Activated CD8-positive, alpha-beta memory T cell treated with anti-CD3 and anti-CD28 coated beads, Interleukin-2, amount 10 ng/mL, durations not matched to agents 7 days and 5 days (primary cell): ENCODE results near the gene SLC22A7. TPM values are rescaled to one million over a fixed set of nuclear protein-coding genes. Genes with fewer than 3 reads are reported as not detected.
"Not testable (repeated sequence)": the region's sequence is repeated elsewhere in the genome, so short reads cannot be mapped to it uniquely, and the experiment has no call there.

Experiments used
- ATAC-seq: fragments of 150-1000 bp; cut with Tn5 transposase; one replicate; pipeline ENCODE4 v1.10.0; 2021; ENCODE audit warnings: moderate library complexity
- CTCF ChIA-PET: fragments of 350-600 bp; sonication (Branson Sonifier 250); formaldehyde crosslinking; loops from one replicate; lab custom pipeline; 2021; ENCODE audit warnings: antibody characterized with exemption; lab: Charles Lee
- DNase-seq: peaks from one replicate; pipeline ENCODE4 v3.0.0-alpha.2; 2020
- H3K27ac Mint-ChIP-seq: one replicate; pipeline ENCODE4 v1.8.0; 2021; ENCODE audit warnings: mild to moderate bottlenecking, mixed read lengths
- H3K27me3 Mint-ChIP-seq: one replicate; pipeline ENCODE4 v1.8.0; 2021; ENCODE audit warnings: mixed read lengths
- H3K36me3 Mint-ChIP-seq: one replicate; pipeline ENCODE4 v1.8.0; 2021; ENCODE audit warnings: mild to moderate bottlenecking, mixed read lengths
- H3K4me1 Mint-ChIP-seq: one replicate; pipeline ENCODE4 v1.8.0; 2021; ENCODE audit warnings: mixed read lengths
- H3K4me3 Mint-ChIP-seq: one replicate; pipeline ENCODE4 v1.8.0; 2021; ENCODE audit warnings: mild to moderate bottlenecking, moderate library complexity, mixed read lengths
- H3K9me3 Mint-ChIP-seq: one replicate; pipeline ENCODE4 v1.8.0; 2022; ENCODE audit warnings: low read depth, mixed read lengths
- total RNA-seq, 2 experiments: library from RNA; stranded (reverse); gene quantifications; one replicate each; pipeline ENCODE4 v1.2.3, GENCODE V29; 2021

SLC22A7 gene
- total RNA-seq, 2 experiments from 2014 or later = not detected

DNA sequence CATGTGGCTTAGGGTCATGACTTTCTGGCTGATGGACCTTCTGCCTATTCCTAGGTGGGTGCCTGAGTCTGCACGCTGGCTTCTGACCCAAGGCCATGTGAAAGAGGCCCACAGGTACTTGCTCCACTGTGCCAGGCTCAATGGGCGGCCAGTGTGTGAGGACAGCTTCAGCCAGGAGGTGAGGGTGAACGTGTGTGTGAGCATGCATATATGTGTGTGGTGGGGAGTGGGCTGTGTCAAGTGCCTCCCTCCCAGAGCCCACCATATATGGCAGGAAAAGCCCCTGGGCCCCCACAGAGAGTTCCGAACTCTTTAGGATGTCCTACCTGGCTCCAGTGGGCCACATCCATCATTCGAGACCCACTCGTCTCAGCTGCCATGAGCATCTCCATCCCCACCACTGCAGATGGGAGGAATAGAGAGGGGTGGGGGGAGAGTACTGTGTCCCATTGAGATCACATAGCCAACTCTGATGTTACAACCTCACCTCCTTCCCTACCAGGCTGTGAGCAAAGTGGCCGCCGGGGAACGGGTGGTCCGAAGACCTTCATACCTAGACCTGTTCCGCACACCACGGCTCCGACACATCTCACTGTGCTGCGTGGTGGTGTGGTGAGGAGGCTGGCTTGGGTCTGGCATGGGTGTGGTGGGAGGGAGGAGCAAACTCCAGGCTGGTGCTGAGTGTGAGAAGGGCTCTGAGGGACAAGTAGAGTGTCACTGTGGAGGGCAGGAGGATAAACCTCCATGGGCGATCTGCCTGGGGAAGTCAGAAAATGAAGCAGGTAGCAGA lies 3.2 kb downstream of the SLC22A7 start:
- H3K27me3 Mint-ChIP-seq = peaks cover 11% of the 10 kb centered on the region
- ATAC-seq = no peak
- no peak overlapping the region for H3K27ac Mint-ChIP-seq
- no peak for DNase-seq
- H3K36me3 Mint-ChIP-seq = no peaks in the 10 kb centered on the region
- H3K4me3 Mint-ChIP-seq = no peak overlapping the region
- CTCF ChIA-PET = interaction anchor here (0.6 kb wide), 1 partner anchor 9 kb away, joined by 5 read pairs; no protein-coding TSS in a partner anchor
- no peaks in the 10 kb centered on the region for H3K9me3 Mint-ChIP-seq
- H3K4me1 Mint-ChIP-seq = no peaks in the 10 kb centered on the region

DNA sequence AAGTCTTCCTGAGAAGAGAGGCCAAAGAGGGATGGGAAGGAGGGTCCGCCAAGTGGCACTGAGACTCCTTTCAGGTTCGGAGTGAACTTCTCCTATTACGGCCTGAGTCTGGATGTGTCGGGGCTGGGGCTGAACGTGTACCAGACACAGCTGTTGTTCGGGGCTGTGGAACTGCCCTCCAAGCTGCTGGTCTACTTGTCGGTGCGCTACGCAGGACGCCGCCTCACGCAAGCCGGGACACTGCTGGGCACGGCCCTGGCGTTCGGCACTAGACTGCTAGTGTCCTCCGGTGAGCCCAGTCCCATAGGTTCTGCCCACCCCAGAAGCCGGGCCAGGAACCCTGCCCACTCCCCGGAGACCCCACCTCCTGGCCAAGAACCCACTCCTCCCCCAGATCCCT lies 4.1 kb downstream of the SLC22A7 start:
- DNase-seq (no peak), ATAC-seq (no peak)
- CTCF ChIA-PET = interaction anchor here (0.6 kb wide), 1 partner anchor 9 kb away, joined by 5 read pairs; no protein-coding TSS in a partner anchor
- Mint-ChIP-seq H3K4me1 (no peaks in the 10 kb centered on the region), H3K36me3 (no peaks in the 10 kb centered on the region), H3K4me3 (no peak overlapping the region), H3K27me3 (peaks cover 11% of the 10 kb centered on the region), H3K27ac (no peak overlapping the region), H3K9me3 (no peaks in the 10 kb centered on the region)

DNA sequence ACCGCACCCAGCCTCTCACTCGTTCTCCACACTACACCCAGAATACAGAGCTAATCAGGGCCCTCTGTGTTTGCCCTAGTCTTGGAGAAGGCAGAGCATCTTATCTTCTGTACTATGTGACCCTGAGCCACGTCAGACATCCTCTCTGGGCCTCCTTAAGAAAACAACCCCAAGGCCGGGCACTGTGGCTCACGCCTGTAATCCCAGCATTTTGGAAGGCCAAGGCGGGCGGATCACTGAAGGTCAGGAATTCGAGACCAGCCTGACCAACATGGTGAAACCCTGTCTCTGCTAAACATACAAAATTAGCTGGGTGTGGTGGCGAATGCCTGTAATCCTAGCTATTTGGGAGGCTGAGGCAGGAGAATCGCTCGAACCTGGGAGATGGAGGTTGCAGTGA lies 4.9 kb downstream of the SLC22A7 start:
- not testable (repeated sequence) for H3K36me3 Mint-ChIP-seq
- CTCF ChIA-PET = interaction anchor here (0.7 kb wide), 1 partner anchor 95 kb away, joined by 3 read pairs; no protein-coding TSS in a partner anchor

DNA sequence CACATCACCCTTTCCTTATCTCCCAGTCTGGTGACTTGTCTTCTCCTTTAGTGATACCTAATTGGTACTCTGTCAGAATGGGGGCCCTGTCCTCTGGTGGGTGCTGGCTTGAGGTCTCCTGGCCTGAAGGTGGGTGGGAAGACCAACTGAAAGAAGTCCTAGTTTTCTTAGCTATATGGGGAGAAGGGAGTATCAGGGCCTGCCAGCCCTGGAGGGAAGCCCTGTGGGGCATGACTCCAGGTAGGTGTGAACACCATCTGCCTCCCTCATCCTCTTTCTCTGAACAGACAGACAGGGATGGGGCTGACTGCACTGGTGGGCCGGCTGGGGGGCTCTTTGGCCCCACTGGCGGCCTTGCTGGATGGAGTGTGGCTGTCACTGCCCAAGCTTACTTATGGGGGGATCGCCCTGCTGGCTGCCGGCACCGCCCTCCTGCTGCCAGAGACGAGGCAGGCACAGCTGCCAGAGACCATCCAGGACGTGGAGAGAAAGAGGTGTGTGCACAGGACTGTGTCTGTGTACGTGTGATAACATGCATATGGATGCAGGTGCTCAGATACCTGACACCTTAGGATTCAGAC lies 5.8 kb downstream of the SLC22A7 start:
- no peak for ATAC-seq

More for the DNA sequence above, 4.9 kb downstream of the SLC22A7 start:
- H3K4me1 Mint-ChIP-seq, H3K4me3 Mint-ChIP-seq, ATAC-seq, DNase-seq, H3K9me3 Mint-ChIP-seq, H3K27ac Mint-ChIP-seq: not testable (repeated sequence)
- peaks cover 11% of the 10 kb centered on the region for H3K27me3 Mint-ChIP-seq

DNA sequence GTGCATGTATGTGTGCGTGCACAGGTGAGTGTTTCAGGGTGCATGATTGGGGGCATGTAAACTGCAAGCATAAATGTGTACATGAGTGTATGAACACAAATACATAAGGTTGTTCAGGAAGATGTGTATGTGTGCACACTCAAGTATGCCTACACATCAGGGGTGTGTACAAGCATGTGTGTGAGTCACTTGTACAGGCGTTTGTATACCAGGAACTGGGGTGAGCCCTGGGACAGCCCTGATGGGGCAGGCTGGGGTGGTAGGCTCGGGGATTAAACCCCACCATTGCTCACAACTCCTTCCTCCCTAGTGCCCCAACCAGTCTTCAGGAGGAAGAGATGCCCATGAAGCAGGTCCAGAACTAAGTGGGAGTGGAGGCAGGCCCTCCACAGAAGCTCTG lies 6.3 kb downstream of the SLC22A7 start:
- Mint-ChIP-seq H3K9me3 (no peaks in the 10 kb centered on the region), H3K27me3 (peaks cover 10% of the 10 kb centered on the region), H3K4me3 (no peak overlapping the region), H3K36me3 (no peaks in the 10 kb centered on the region), H3K4me1 (peaks cover 10% of the 10 kb centered on the region), H3K27ac (no peak overlapping the region)
- CTCF ChIA-PET = no interaction called here
- DNase-seq = no peak
- ATAC-seq = no peak

More for the DNA sequence above, 5.8 kb downstream of the SLC22A7 start:
- no peak overlapping the region for H3K27ac Mint-ChIP-seq
- H3K9me3 Mint-ChIP-seq = no peaks in the 10 kb centered on the region
- H3K27me3 Mint-ChIP-seq = peaks cover 9% of the 10 kb centered on the region
- CTCF ChIA-PET = no interaction called here
- DNase-seq = no peak
- peaks cover 6% of the 10 kb centered on the region for H3K4me1 Mint-ChIP-seq
- no peaks in the 10 kb centered on the region for H3K36me3 Mint-ChIP-seq
- no peak overlapping the region for H3K4me3 Mint-ChIP-seq

DNA sequence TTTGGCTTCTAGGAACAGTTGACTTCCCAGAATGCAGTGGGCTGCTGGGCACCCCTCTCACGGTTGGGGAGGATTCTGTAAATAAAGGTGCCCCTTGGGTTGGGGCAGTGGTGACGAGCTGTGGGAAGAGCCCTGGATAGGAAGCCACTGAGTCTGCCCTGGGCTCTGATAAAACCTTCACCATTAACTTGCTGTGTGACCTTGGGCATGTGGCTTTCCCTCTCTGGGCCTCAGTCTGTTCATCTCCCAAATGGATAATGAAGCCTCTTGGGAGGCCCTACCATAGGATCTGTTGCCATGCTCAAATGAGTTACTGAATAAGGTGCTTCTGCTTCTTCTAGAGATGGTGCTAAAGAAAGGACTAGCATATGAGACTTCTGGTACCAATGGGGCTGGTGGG lies 6.8 kb downstream of the SLC22A7 start:
- no peak for DNase-seq
- Mint-ChIP-seq H3K4me1 (peaks cover 10% of the 10 kb centered on the region), H3K36me3 (no peaks in the 10 kb centered on the region), H3K4me3 (no peak overlapping the region), H3K27ac (no peak overlapping the region), H3K27me3 (peaks cover 10% of the 10 kb centered on the region), H3K9me3 (no peaks in the 10 kb centered on the region)
- CTCF ChIA-PET = no interaction called here
- no peak for ATAC-seq

DNA sequence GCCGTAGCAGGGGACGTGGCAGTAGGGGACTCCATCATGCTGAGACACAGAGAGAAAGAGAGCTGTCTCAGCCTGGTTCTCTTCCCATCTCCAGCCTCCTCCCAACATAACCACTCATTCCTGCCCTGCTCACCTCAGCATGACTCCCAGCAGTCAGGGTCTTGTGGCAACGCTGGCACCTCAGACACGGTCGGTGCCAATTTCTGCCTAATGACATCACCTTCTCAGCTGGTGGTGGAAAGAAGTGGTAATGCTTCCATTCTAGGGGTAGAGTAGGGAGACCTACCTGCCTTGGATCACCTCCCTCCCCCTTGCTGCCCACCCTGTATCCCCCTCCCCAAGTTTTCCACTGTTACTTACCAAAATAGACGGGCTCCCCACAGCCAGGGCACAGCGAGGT lies 8.0 kb downstream of the SLC22A7 start:
- Mint-ChIP-seq H3K4me3 (no peak overlapping the region), H3K4me1 (peaks cover 12% of the 10 kb centered on the region), H3K27ac (no peak overlapping the region), H3K9me3 (no peaks in the 10 kb centered on the region), H3K27me3 (peaks cover 15% of the 10 kb centered on the region), H3K36me3 (no peaks in the 10 kb centered on the region)
- CTCF ChIA-PET = no interaction called here
- DNase-seq = no peak
- no peak for ATAC-seq

DNA sequence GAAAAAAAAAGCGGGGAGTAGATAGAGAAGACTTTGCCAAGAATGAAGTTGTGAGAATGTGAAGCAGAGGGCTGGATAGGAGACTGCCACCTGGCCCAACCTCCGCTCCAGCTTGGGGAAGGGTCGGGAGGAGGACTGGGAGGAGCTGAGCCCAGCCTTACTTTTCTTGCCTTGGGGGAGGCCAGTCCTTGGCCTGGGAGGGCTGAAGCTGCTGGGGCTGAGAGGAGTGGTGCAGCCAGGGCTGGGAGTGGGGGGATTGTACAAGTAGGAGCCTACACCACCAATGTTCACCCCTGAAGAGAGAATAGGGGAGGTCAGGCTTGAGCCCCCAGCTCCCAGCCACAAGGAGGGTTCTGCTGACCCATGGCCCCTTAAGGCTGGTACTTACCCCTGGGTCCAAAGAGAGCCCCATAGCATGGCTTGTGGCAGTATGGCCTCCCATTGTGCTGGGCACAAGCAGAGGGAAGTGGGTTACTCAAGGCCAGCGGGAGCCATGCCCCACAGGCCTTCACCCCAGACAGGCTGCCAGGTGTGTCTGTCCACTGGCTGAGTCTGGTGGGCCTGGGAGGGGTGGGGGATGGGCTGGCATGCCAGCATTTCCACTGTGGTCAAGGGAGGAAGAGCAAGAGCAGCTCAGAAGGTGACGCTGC lies 9.5 kb downstream of the SLC22A7 start:
- Mint-ChIP-seq H3K27me3 (peaks cover 13% of the 10 kb centered on the region), H3K27ac (no peak overlapping the region), H3K4me3 (no peak overlapping the region), H3K4me1 (peaks cover 12% of the 10 kb centered on the region), H3K36me3 (no peaks in the 10 kb centered on the region), H3K9me3 (no peaks in the 10 kb centered on the region)
- CTCF ChIA-PET = interaction anchor here (0.7 to 2.8 kb wide), 17 partner anchors 10 to 379 kb away, joined by 3 to 17 read pairs (median 3); no protein-coding TSS in a partner anchor
- ATAC-seq = no peak
- no peak for DNase-seq

DNA sequence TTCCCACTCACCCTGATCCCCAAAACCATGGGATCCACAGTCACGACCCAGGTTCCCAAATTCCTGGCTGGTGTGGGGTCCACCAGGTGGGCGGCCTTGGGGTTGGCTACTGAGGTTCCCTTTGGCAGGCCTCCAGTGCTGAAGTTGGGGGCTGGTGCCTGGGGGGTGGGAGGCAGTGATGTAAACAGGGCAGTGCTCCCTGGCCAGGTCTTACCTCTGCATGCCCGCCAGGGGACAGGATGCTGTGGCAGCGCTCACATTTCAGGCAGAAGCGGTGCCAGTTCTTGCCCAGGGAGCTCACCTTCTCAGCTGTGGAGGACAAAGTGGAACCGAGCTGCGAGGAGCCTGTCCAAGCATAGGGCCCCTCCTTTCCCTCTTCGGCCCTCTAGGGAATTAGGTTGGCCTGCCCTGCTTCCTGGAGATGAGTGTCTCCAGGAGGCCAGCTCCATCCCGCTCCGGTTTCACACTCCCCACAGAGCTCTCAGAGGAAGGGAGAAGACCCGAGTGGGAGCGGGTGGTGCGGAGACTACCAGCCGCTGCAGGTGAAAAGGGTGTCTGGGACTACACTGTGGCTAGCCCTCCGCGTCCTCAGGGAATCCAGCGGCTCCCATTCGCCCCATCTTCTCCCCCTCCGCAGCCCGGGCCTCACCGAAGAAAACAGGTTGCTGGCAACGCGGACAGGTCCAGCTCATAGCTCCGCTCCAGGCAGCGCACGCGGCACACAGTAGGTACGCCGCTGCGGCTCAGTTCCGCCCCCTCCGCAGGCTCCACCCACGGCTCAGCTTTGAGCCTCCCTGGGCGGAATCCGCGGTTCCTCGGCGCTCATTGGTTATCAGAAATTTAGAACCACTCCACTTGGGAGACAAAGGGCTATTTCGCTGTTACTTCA lies 10.3 kb downstream of the SLC22A7 start, which contains the start of gene CRIP3:
TSS of gene CRIP3 (minus strand) at position 726 of the 889 bp plus-strand sequence. CDS start at position 692, 34 bp downstream.
- peaks cover 12% of the 10 kb centered on the region for H3K4me1 Mint-ChIP-seq
- ATAC-seq (peak; percentile 93), DNase-seq (peak; percentile 65)
- CTCF ChIA-PET = interaction anchor here (0.6 to 2.8 kb wide), 19 partner anchors 10 to 380 kb away, joined by 3 to 17 read pairs (median 3); partner anchors contain the start of gene ZNF318
- no peak within 1 kb of the TSS for H3K27ac Mint-ChIP-seq
- peaks cover 13% of the 10 kb centered on the region for H3K27me3 Mint-ChIP-seq
- no peaks in the 10 kb centered on the region for H3K36me3 Mint-ChIP-seq
- H3K4me3 Mint-ChIP-seq = peak within 1 kb of the TSS; percentile 70
- H3K9me3 Mint-ChIP-seq = no peaks in the 10 kb centered on the region

DNA sequence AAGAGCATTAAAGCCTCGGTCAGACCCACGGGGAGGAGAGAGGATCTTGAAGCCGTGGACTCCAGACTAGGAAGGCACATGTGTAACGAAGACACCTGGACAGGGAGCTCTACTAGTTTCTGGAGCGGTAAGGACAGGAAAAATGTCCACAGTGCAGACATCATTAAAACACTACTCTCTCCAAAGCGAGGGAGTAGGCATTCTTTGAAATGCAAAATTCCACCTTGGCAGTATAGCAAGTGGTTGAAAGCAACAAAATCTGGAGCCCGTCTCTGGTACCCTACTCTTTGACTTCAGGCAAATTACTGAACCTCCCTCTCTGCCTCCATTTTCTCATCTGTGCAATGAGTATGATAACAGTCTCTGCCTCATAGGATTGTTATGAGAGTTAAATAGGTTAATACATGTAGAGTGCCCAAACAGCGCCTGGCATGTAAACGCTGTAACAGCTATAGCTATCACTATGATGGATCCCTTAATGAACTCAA lies 11.0 kb downstream of the SLC22A7 start:
- H3K4me1 Mint-ChIP-seq = peaks cover 12% of the 10 kb centered on the region
- CTCF ChIA-PET = interaction anchor here (1.1 to 2.8 kb wide), 11 partner anchors 12 to 198 kb away, joined by 3 to 17 read pairs (median 5); partner anchors contain the start of gene ZNF318
- H3K9me3 Mint-ChIP-seq = no peaks in the 10 kb centered on the region
- no peak for ATAC-seq
- H3K27ac Mint-ChIP-seq = no peak overlapping the region
- no peaks in the 10 kb centered on the region for H3K36me3 Mint-ChIP-seq
- H3K27me3 Mint-ChIP-seq = peaks cover 13% of the 10 kb centered on the region
- peak overlapping the region; percentile 70 for H3K4me3 Mint-ChIP-seq
- no peak for DNase-seq

DNA sequence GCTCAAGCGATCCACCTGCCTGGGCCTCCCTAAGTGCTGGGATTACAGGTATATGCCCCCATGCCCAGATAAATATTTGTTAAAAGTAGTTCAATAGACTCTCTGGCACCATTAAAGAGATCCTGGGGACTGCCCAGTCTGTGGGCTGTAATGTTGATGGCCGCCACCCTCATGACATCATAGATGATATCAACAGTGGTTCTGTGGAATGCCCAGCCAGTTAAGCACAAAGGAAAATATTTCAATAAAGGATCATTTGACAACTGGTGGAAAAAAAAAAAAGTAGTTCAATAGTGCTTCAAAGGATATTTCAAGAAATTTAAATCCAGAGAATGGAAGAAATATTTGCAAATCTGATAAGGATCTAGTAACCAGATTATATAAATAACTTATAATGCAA lies 12.1 kb downstream of the SLC22A7 start:
- H3K4me3 Mint-ChIP-seq = no peak overlapping the region
- CTCF ChIA-PET = interaction anchor here (1.1 kb wide), 1 partner anchor 48 kb away, joined by 3 read pairs; no protein-coding TSS in a partner anchor
- no peaks in the 10 kb centered on the region for H3K36me3 Mint-ChIP-seq
- peaks cover 12% of the 10 kb centered on the region for H3K4me1 Mint-ChIP-seq
- peaks cover 13% of the 10 kb centered on the region for H3K27me3 Mint-ChIP-seq
- no peak for DNase-seq
- no peak overlapping the region for H3K27ac Mint-ChIP-seq
- no peaks in the 10 kb centered on the region for H3K9me3 Mint-ChIP-seq
- no peak for ATAC-seq

DNA sequence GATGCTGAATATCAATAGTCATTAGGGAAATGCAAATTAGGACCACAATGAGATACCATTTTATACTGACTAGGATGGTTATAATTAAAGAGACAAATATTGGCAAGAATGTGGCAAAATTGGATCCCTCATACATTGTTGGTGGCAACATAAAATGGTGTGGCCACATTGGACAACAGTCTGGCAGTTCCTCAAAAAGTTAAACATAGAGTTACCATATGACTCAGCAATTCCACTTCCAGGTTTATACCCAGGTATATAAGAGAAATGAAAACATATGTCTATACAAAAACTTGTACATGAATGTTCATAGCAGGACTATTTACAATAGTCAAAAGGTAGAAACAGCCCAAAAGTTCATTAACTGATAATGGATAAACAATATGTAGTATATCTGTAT lies 12.6 kb downstream of the SLC22A7 start:
- Mint-ChIP-seq H3K4me3 (no peak overlapping the region), H3K9me3 (no peaks in the 10 kb centered on the region), H3K36me3 (no peaks in the 10 kb centered on the region), H3K27ac (no peak overlapping the region), H3K4me1 (peaks cover 12% of the 10 kb centered on the region), H3K27me3 (peaks cover 13% of the 10 kb centered on the region)
- ATAC-seq = no peak
- no peak for DNase-seq
- CTCF ChIA-PET = no interaction called here
